ENCODE results near the gene CLEC1B. TPM values are rescaled to one million over a fixed set of nuclear protein-coding genes. Genes with fewer than 3 reads are reported as not detected.
"Not testable (repeated sequence)": the region's sequence is repeated elsewhere in the genome, so short reads cannot be mapped to it uniquely, and the experiment has no call there.

CLEC1B gene
- total RNA-seq, 4 donors from 2014 or later: not detected

DNA sequence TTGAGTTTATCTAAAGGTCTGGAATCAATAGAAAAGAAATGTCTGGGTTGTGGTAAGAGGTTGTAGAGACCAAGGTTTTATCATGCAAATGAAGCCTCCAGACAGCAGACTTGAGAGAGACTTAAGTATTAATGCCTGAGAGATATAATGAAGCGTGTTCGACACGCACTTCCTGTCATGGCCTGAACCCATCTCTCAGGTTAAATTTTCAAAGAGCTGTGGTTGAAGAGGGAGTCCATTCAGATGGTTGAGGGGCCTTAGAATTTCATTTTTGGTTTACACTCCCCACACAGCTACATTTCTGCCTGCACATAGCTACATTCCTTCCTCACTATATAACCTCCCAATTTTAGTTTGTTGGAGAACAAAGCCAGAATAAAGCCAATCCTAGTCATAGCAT, 37.8 kb downstream of the CLEC1B start:
- TF ChIP-seq, protein P1, sequence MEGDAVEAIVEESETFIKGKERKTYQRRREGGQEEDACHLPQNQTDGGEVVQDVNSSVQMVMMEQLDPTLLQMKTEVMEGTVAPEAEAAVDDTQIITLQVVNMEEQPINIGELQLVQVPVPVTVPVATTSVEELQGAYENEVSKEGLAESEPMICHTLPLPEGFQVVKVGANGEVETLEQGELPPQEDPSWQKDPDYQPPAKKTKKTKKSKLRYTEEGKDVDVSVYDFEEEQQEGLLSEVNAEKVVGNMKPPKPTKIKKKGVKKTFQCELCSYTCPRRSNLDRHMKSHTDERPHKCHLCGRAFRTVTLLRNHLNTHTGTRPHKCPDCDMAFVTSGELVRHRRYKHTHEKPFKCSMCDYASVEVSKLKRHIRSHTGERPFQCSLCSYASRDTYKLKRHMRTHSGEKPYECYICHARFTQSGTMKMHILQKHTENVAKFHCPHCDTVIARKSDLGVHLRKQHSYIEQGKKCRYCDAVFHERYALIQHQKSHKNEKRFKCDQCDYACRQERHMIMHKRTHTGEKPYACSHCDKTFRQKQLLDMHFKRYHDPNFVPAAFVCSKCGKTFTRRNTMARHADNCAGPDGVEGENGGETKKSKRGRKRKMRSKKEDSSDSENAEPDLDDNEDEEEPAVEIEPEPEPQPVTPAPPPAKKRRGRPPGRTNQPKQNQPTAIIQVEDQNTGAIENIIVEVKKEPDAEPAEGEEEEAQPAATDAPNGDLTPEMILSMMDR (IDR thresholded peaks at IDR 0.05): no peak
- no peak for TF ChIP-seq POLR2A (IDR thresholded peaks at IDR 0.05)
- H3K27me3 ChIP-seq: no peaks in the 10 kb centered on the region
- 89 to 93% methylated on average over 3 of the region's 3 CpGs for WGBS, 2 donors
- H3K36me3 ChIP-seq: no peaks in the 10 kb centered on the region
- H3K27ac ChIP-seq: no peak overlapping the region
- no peak for DNase-seq
- no peaks in the 10 kb centered on the region for H3K4me1 ChIP-seq
- no peak overlapping the region for H3K4me3 ChIP-seq (replicated peaks in 1 of 3)
- intact Hi-C loops (cut with DNase I): no loop called here
- H3K9me3 ChIP-seq: no peaks in the 10 kb centered on the region

DNA sequence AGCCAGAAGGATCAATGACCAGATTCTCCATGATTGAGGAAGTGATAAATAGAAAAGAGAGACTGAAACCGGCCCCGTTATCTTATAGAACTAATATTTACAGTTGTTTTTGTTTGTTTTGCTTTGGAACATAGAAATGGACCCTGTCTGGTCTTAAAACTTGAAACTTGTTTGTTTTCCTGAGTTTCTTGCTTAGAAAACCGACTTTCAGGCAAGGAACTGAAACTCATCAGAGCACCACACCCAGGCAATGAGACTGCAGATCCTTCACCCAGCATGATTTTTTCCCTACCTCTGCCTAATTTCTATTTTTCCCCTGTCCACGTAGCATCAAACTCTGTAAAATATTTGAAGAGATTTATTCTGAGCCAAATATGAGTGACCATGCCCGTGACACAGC, 38.3 kb downstream of the CLEC1B start:
- H3K27ac ChIP-seq: no peak overlapping the region
- no peaks in the 10 kb centered on the region for H3K9me3 ChIP-seq
- intact Hi-C loops (cut with DNase I): no loop called here
- no peak for DNase-seq
- H3K36me3 ChIP-seq: no peaks in the 10 kb centered on the region
- no peaks in the 10 kb centered on the region for H3K4me1 ChIP-seq
- TF ChIP-seq, protein P1 (IDR thresholded peaks at IDR 0.05): no peak
- TF ChIP-seq POLR2A (IDR thresholded peaks at IDR 0.05): no peak
- H3K27me3 ChIP-seq: no peaks in the 10 kb centered on the region
- 82 to 83% methylated on average over 5 of the region's 5 CpGs for WGBS, 2 donors
- H3K4me3 ChIP-seq (replicated peaks in 1 of 3): no peak overlapping the region

DNA sequence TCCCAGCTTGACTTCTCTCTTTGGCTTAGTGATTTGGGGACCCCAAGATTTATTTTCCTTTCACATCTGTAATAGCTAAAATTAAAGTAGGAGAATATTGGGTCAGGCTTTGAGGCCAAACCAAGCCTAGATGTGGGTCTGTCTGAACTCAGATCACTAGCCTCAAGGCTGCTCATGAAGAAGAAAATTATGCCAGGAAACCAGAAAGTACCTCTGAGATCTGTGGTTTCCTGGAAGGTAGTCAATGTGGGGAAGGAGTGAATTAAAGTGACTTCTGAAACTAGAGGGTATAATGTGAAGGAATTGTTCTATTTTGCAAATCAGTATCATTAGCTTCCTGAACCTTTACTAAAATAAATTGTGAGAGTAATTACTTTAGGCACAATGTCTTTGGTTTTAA, 41.1 kb downstream of the CLEC1B start:
- TF ChIP-seq, protein P1 (IDR thresholded peaks at IDR 0.05): no peak
- TF ChIP-seq POLR2A (IDR thresholded peaks at IDR 0.05): no peak
- intact Hi-C loops (cut with DNase I): no loop called here

DNA sequence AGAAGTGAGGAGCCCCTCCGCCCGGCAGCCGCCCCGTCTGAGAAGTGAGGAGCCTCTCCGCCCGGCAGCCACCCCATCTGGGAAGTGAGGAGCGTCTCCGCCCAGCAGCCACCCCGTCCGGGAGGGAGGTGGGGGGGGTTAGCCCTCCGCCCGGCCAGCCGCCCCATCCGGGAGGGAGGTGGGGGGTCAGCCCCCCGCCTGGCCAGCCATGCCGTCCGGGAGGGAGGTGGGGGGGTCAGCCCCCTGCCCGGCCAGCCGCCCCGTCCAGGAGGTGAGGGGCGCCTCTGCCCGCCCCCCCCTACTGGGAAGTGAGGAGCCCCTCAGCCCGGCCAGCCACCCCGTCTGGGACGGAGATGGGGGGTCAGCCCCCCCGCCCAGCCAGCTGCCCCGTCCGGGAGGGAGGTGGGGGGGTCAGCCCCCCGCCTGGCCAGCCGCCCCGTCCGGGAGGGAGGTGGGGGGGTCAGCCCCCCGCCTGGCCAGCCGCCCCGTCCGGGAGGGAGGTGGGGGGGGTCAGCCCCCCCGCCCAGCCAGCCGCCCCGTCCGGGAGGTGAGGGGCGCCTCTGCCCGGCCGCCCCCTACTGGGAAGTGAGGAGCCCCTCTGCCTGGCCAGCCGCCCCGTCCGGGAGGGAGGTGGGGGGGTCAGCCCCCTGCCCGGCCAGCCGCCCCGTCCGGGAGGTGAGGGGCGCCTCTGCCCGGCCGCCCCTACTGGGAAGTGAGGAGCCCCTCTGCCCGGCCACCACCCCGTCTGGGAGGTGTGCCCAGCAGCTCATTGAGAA, 45.8 kb downstream of the CLEC1B start:
- 91 to 100% methylated on average over 2 of the region's 55 CpGs for WGBS, 2 donors
- not testable (repeated sequence) for H3K9me3 ChIP-seq

More for the DNA sequence above, 41.1 kb downstream of the CLEC1B start:
- Histone ChIP-seq H3K4me3 (replicated peaks in 1 of 3) (no peak overlapping the region), H3K36me3 (no peaks in the 10 kb centered on the region), H3K4me1 (no peaks in the 10 kb centered on the region), H3K27me3 (no peaks in the 10 kb centered on the region), H3K27ac (no peak overlapping the region), H3K9me3 (no peaks in the 10 kb centered on the region)
- no peak for DNase-seq

DNA sequence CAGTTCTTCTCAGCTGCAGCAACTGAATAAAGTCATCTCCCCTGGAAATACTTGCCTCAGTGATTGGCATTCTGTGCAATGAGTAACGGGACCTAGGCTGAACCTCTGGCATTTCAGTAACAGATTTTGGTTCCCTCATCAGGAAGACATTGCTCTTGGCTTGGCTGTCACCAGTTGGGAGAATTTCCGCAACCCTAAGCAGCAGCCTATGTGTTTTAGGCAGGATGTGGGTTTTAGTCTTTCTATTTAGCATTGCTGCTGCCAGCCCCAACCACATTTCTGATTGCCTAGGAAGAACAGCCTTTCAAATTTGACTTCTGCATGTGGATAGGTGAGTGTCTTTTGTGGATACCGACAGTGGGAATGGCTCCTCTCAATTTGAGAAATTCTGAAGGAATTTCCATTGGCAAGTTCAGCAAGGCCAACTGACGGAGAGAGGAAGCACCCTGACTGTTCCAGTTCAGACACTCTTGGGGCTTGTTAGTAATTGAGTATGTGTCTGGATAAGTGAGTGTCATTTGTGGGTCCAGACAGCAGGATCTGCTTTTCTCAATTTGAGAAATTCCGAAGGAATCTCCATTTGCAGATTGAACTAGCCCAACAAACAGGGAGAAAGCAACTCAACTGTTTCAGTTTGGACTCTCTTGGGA, 47.8 kb downstream of the CLEC1B start:
- no peak for DNase-seq
- H3K9me3 ChIP-seq: no peaks in the 10 kb centered on the region
- intact Hi-C loops (cut with DNase I): no loop called here
- TF ChIP-seq, protein P1 (IDR thresholded peaks at IDR 0.05): no peak
- no peak for TF ChIP-seq POLR2A (IDR thresholded peaks at IDR 0.05)
- no peaks in the 10 kb centered on the region for H3K27me3 ChIP-seq
- H3K4me1 ChIP-seq: no peaks in the 10 kb centered on the region
- H3K36me3 ChIP-seq: no peaks in the 10 kb centered on the region
- WGBS, 2 donors: 79 to 80% methylated on average over 5 of the region's 5 CpGs
- H3K27ac ChIP-seq: no peak overlapping the region
- H3K4me3 ChIP-seq (replicated peaks in 1 of 3): no peak overlapping the region

More for the DNA sequence above, 45.8 kb downstream of the CLEC1B start:
- H3K27ac ChIP-seq; H3K27me3 ChIP-seq; intact Hi-C loops (cut with DNase I); H3K4me1 ChIP-seq; DNase-seq; H3K36me3 ChIP-seq; H3K4me3 ChIP-seq (replicated peaks in 1 of 3): not testable (repeated sequence)
